GM21619 (cell line): ENCODE data around the gene GNG7.

Experiments
- ATAC-seq: cut with Tn5 transposase; IDR thresholded peaks from one replicate; pipeline ENCODE4 v1.9.1; 2021; ENCODE audit not compliant: unreplicated experiment

Gene GNG7

GRCh38 chr19:2726904-2727639, 24.6 kb upstream of the GNG7 start:
- ATAC-seq: no peak

- ATAC-seq: no peak
These were observed 23.8 kb upstream of the GNG7 start for GRCh38 chr19:2726160-2726855.

GRCh38 chr19:2724148-2724557, 21.7 kb upstream of the GNG7 start:
- no peak for ATAC-seq

DNA sequence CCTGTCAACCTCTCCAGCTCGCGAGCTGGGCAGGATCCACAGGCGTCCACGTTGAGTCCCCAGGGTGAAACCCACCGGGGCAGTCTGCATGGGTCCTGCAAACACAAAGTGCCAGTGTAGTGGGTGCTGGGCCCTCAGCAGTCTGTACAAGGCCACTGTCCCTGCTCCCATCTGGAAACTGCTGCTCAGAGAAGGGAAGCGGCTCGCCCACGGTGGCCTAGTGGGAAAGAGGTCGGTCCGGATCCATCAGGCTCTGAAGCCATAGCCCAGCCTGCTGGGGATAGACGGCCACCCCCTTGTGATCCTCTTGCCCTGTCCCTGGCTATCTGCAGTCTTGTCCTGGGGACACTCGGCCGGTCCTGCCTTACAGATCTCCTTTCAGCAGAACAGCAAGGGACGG, 21.3 kb upstream of the GNG7 start:
- ATAC-seq: no peak

- ATAC-seq: no peak
These were observed 20.8 kb upstream of the GNG7 start for GRCh38 chr19:2723345-2723715.

GRCh38 chr19:2722541-2723344, 20.2 kb upstream of the GNG7 start:
- ATAC-seq: no peak

DNA sequence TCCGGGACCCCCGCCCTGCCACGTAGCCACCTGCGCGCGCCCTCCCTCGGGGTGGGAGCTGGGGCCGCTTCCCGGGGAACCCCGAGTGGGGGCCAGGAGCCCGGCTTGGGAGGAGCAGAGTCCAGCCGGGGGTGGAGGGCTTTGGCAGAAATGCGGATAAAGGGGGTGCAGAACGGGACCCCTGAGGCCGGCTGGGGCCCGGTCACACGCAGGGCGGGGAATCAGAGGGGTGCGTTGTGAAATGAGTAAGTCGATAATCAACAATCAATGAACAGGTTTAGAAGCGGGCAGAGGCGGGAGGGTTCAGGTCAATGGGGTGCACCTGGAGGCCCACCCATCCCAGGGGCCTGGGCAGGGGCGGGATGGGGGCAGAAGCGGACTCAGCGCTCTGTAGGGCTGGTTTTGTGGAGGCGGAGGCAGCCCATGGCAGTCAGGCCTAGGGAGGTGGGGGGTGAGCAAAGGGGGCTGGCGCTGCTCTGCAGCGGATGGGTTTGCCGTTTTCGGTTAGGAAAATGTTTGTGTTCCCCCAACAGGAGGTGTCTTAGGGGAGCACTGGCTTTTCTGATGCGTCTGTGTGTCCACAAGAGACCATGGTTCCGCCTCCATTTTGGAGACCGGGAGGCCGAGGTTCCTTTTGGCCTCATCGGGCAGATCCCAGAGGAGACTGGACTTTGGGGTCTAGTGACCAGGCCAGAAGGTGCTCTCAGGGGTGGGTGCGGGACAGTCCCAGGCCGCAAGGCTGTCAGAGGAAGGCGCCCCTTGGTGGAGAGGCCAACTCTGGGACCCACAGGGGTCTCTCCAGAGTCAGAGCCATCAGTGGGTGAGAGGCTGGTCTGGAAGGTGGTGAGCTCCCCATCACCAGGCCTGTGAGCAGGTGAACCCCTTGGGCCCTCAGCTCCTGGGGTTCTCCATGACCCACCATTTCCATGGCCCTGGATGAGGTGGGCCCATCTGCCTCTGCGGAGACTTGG, 19.4 kb upstream of the GNG7 start:
- no peak for ATAC-seq

DNA sequence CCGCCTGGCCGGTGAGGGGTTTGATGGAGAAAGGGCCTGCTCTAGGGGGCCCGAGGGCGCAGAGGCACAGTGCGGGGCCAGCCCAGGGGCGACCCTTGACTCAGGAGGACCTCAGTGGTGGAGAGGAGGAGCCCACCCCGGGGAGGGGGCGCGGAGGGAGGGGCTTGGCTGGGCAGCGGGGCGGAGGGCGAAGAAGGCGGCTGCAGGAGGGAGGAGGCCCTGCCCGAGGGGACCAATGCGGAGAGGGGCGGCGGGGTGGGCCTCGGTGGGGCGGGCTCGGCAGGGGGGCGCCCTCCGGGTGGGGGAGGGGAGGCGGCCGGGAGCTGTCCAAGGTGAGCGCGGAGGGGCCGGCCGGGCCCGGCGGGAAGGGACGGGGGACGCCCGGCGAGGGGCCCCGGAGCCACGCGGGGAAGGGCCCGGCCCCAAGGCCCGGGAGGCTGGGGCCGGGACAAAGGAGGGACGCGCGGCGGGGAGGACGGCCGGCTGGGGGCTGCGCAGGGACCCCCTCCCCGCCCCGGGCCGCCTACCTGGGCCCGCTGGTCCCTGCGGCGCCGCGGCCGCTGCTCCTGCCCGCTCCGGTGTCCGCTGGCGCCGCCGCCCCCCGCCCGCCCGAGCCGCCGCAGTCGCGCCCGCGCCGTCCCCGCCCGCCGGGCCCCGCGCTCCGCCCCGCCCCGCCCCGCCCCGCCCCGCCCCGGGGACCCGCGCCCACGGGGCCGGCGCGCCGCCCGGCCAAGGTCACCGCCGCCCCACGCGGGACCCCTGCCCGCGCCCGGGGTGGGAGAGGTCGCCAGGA, 18.5 kb upstream of the GNG7 start, which contains the start of gene DIRAS1:
TSS of gene DIRAS1 (minus strand) at position 596 of the 793 bp plus-strand sequence. CDS start 3,566 bp downstream, outside the sequence.
- no peak for ATAC-seq

DNA sequence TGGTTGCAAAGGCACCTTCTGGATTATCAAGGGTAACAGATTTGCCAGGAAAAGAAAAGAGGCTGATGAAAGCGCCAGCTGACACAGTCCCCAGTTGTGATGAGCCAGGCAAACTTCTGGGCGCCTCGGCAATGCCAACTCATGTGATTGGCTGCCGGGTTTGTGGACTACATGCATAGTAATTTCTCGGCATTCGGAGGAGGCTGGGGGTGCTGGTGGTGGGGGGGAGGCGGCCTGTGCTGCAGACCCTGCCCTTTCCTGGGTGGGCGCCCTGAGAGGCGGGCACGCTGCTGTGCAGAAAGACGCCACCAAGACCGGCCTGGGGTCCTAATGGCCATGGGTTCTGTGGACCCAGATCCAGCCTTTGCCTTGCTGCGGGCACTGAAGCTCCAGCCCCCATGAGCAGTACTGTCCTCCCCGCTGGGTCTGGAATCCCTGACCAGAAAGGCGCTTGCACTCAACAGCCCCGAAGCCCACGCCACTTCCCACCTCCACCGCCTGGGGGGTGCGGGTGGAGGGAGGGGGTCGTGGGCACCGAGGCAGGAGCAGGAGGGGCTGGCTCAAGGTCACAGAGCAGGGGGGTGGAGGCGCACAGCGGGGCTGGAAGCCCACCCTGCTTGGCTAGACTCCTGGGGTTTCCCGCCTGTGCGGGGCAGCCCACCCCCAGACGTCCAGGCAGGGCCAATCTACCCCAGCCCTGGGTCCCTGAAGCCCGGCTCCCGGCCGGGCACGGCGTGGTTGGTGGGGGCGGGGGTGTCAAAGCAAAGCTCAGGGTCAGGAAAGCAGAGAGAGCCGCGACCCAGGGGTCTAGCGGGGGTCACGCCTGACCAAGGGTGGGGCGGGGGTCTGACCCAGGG, 17.7 kb upstream of the GNG7 start:
- ATAC-seq: no peak

GRCh38 chr19:2719232-2719735, 16.8 kb upstream of the GNG7 start:
- no peak for ATAC-seq

DNA sequence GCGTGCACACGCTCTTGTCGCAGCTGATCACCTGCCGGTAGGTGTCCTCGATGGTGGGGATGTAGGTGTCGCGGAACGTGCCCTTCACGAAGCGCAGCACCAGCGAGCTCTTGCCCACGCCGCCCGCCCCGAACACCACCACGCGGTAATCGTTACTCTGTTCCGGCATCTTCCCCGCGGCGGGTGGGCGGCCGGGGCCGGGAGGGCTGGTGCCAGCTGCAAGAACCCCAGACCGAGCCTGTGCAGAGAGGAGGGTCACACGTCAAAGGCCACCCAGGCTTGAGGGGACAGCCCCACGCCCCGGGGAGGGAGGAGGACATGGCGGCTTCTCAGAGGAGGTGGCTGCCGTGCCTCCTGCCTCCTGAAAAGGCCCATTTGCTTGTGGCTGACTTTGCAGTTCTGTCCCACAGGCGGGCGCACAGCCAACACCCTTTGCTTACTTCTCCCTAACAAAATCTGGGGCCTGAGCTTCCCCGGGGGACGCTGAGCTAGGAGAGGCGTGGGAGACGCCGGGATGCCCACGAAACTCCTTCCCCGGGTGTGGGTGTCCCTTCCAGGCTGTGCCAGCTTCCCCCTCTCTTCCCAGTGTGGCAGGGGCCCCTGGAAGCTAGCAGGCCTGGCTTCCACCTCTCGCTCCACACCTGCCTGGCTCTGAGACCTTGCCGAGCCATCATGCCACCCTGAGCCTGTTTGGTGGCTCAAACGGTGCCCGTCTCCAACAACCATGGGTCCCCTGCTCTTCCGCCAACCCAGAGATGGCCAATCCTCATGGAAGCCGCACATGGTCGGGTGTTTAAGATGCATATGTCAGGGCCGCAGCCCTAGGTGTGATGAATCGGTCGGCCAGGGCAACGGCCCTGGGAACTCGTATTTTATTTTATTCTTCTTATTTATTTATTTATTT, 15.4 kb upstream of the GNG7 start:
- no peak for ATAC-seq

- ATAC-seq: no peak
These were observed 14.5 kb upstream of the GNG7 start for GRCh38 chr19:2716722-2717637.

GRCh38 chr19:2716275-2716650, 13.8 kb upstream of the GNG7 start:
- ATAC-seq: no peak

DNA sequence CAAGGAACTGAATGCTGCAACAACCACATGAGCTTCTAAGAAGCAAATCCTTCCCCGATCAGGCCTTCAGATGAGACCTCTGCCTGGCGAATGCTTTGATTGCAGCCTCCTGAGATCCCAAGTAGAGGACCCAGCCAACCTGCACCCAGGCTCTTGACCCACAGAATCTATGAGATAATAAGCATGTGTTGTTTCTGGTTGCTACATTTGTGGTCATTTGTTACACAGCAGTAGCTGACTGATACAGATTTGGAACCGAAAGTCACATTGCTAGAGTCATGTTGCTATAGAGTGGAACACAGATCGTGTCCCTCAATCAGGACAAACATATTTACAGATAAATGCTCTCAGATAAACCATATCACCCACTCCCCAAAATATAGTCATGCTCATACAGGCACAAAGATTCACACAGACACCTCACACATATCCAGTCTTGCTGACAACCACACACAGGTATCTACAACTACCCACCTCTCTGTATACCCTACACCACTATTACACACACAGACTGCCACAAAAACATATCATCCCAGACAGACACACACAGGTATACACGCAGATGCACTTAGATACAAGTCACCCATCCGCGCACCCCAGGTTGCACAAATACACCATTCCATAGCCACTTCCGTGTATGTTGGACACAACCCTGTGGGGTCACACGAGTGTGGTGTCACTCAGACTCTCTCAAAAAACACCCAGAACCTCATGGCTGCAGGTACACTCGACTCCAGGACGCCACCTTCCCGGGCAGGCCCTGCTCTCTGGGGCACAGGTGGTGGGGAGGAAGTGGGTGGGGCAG, 13.2 kb upstream of the GNG7 start:
- no peak for ATAC-seq

DNA sequence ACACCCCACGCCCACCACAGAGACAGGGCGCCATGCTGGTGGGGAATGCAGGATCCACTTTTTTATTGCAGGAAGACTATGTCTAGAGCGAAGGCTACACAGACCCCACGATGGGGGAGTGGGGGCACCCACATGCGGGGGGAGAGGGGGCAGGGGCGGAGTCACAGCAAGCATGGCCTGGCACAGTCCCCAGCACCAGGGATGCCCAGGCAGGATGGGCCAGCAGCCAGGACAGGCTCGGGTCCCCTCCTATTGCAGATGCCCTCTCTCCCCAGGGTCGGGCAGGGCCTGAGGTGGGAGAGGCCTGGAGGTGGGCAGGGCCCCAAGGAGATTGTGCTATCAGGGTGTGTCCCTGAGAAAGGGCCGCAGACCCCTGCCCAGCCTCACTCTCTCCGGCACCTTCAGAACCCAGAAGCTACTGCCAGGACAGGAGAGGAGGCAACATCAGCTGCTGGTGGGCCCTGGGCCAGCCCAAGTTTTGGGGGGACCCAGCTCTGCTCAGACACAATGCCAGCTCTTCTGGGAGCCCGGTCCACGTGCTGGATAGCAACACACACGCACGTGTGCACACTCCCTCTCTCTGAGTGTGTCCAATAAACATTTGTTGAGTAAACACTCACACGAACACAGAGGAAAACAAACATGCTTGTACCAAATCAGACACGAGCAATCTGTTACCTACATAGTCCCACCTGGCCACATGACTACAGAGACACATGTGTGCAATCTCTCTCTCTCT, 12.2 kb upstream of the GNG7 start:
- no peak for ATAC-seq
